Activated naive CD4-positive, alpha-beta T cell treated with anti-CD3 and anti-CD28 coated beads, Interleukin-2, amount 10 ng/mL, durations not matched to agents 7 days and 5 days (primary cell): ENCODE measurements around the gene RAB38.
A peak's percentile ranks its signal among the peaks of the same experiment; 100 is the strongest.

Experiments used
- CTCF ChIA-PET: fragments of 350-600 bp; sonication (Branson Sonifier 250); formaldehyde crosslinking; loops from one replicate; lab custom pipeline; 2021; ENCODE audit warnings: antibody characterized with exemption; lab: Charles Lee
- DNase-seq: peaks from one replicate; pipeline ENCODE4 v3.0.0-alpha.2; 2020
- H3K27ac Mint-ChIP-seq: one replicate; pipeline ENCODE4 v1.8.0; 2021; ENCODE audit warnings: mild to moderate bottlenecking, moderate library complexity, mixed read lengths
- H3K27me3 Mint-ChIP-seq: one replicate; pipeline ENCODE4 v1.8.0; 2021; ENCODE audit warnings: mild to moderate bottlenecking, mixed read lengths
- H3K36me3 Mint-ChIP-seq: one replicate; pipeline ENCODE4 v1.8.0; 2021; ENCODE audit warnings: mixed read lengths
- H3K4me1 Mint-ChIP-seq: one replicate; pipeline ENCODE4 v1.8.0; 2021; ENCODE audit warnings: mixed read lengths
- H3K4me3 Mint-ChIP-seq: one replicate; pipeline ENCODE4 v1.8.0; 2021; ENCODE audit warnings: mild to moderate bottlenecking, moderate library complexity, mixed read lengths
- H3K9me3 Mint-ChIP-seq: one replicate; pipeline ENCODE4 v1.8.0; 2021; ENCODE audit warnings: mixed read lengths

The RAB38 gene

DNA sequence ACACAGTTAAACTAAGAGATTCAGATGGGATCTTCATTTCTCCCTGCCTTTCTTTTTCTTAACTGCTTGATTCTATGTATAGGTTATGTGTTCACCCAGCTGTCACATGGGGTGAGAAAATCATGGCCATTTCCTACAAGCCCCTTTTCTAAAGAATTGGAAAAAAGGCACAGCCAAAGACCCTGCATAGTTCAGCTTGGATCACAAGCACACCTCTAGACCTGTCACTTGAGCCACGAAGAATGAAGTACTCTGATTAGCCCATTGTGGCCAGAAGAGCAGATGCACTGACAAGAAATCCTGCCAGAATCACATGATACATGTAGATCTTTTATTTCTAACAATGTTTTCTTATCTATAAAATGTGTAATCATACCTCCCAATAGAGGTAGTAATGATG lies 69.7 kb downstream of the RAB38 start:
- H3K36me3 Mint-ChIP-seq, result no peaks in the 10 kb centered on the region
- DNase-seq, result no peak
- H3K27ac Mint-ChIP-seq, result no peak overlapping the region
- H3K27me3 Mint-ChIP-seq, result no peaks in the 10 kb centered on the region
- peaks cover 1% of the 10 kb centered on the region for H3K9me3 Mint-ChIP-seq
- H3K4me3 Mint-ChIP-seq, result no peak overlapping the region
- CTCF ChIA-PET, result interaction anchor here (0.6 to 2.1 kb wide), 5 partner anchors 49 to 449 kb away, joined by 3 to 9 read pairs (median 3); no protein-coding TSS in a partner anchor
- H3K4me1 Mint-ChIP-seq, result no peaks in the 10 kb centered on the region

GRCh38 chr11:88104408-88104807 lies 70.8 kb downstream of the RAB38 start:
- Mint-ChIP-seq H3K9me3 (peaks cover 1% of the 10 kb centered on the region), H3K27ac (no peak overlapping the region), H3K27me3 (no peaks in the 10 kb centered on the region), H3K36me3 (no peaks in the 10 kb centered on the region), H3K4me3 (no peak overlapping the region), H3K4me1 (no peaks in the 10 kb centered on the region)
- CTCF ChIA-PET, result interaction anchor here (0.8 to 2.1 kb wide), 5 partner anchors 8 to 441 kb away, joined by 3 to 9 read pairs (median 4); no protein-coding TSS in a partner anchor
- DNase-seq, result no peak

GRCh38 chr11:88103337-88104206 lies 71.7 kb downstream of the RAB38 start:
- CTCF ChIA-PET, result interaction anchor here (0.8 to 1.7 kb wide), 6 partner anchors 9 to 442 kb away, joined by 3 to 5 read pairs (median 4); no protein-coding TSS in a partner anchor
- Mint-ChIP-seq H3K4me1 (no peaks in the 10 kb centered on the region), H3K27ac (no peak overlapping the region), H3K36me3 (no peaks in the 10 kb centered on the region), H3K27me3 (no peaks in the 10 kb centered on the region), H3K9me3 (peaks cover 1% of the 10 kb centered on the region), H3K4me3 (no peak overlapping the region)
- peak; percentile 44 for DNase-seq

- CTCF ChIA-PET, result interaction anchor here (0.8 to 1.1 kb wide), 2 partner anchors 442 to 449 kb away, joined by 4 to 5 read pairs; no protein-coding TSS in a partner anchor
- H3K9me3 Mint-ChIP-seq, result no peaks in the 10 kb centered on the region
- H3K36me3 Mint-ChIP-seq, result no peaks in the 10 kb centered on the region
- DNase-seq, result no peak
- H3K27ac Mint-ChIP-seq, result no peak overlapping the region
- no peak overlapping the region for H3K4me3 Mint-ChIP-seq
- no peaks in the 10 kb centered on the region for H3K27me3 Mint-ChIP-seq
- no peaks in the 10 kb centered on the region for H3K4me1 Mint-ChIP-seq
These were observed 72.7 kb downstream of the RAB38 start for GRCh38 chr11:88102598-88102934.

DNA sequence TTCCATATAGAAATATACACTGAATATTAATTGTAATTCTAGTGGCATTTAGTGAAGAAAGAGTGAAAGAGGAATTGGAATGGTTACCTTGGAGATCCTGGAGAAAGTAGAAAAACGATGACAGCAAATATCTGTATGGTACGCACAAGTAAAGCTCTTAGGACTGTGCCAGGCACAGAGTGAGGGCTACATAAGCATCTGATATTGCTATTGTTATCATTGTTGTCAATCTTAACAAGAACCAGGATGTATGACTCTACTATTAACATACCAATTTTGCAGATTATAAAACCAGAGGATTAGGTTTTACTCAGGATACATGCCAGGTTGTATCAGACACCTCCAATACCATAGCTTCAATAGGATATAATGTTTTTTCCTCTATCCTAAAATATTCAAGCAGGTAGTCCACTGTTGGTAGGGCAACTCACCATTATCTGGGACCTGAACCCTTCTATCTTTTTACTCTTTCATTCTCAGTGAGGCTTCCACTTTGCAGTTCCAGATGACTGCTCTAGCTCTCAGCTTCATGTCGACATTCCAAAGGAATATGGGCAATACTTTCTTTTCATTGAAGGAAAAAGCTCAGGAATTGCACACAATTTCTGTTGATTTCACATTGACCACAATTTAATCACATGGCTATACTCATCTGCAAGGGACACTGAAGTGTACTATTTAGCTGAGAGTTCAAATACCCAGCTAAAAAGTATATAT lies 73.2 kb downstream of the RAB38 start:
- Mint-ChIP-seq H3K9me3 (no peaks in the 10 kb centered on the region), H3K27ac (no peak overlapping the region), H3K36me3 (no peaks in the 10 kb centered on the region), H3K4me1 (no peaks in the 10 kb centered on the region), H3K4me3 (no peak overlapping the region), H3K27me3 (no peaks in the 10 kb centered on the region)
- CTCF ChIA-PET, result interaction anchor here (0.8 to 1.1 kb wide), 2 partner anchors 442 to 449 kb away, joined by 4 to 5 read pairs; no protein-coding TSS in a partner anchor
- no peak for DNase-seq

DNA sequence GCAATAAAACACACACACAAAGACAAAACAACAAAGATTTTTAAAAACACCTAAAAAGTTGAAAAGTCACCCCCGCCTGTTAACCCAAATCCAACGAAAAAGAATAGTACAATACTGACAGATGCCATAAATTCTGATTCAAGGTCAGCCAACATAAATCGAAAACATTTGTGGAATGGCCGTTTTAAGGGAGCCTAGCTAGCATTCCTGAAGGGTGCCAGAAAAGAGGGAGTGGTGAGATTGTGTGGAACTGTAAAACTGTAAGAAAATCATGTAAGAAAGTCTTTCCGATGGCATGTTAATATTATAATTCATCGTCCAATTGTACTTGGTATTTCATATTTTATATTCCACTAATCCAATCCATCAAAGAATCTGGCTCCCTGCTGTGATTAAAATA lies 75.1 kb downstream of the RAB38 start:
- Mint-ChIP-seq H3K27ac (no peak overlapping the region), H3K4me3 (no peak overlapping the region), H3K4me1 (no peaks in the 10 kb centered on the region), H3K9me3 (no peaks in the 10 kb centered on the region), H3K27me3 (no peaks in the 10 kb centered on the region), H3K36me3 (no peaks in the 10 kb centered on the region)
- CTCF ChIA-PET, result no interaction called here
- no peak for DNase-seq

DNA sequence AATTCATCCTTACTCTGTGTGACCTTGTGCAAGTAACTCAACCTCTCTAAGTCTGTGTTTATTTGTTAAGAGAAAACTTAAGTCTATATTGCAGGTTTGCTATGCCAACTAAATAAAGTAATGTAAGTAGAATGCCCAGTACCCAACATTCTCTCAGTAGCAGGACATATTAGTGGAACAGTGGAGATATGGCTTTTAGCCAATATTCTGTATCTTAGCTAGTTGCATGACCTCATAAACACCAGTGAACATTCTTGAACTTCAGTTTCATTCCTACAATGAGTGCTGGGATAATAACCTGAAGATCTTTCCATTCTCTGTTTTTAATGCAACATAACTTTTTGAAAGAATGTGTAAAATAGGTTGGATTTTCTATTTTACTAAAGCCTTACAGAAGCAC lies 77.0 kb downstream of the RAB38 start:
- no peak for DNase-seq
- no peaks in the 10 kb centered on the region for H3K9me3 Mint-ChIP-seq
- CTCF ChIA-PET, result interaction anchor here (0.8 kb wide), 1 partner anchor 454 kb away, joined by 4 read pairs; no protein-coding TSS in a partner anchor
- no peak overlapping the region for H3K27ac Mint-ChIP-seq
- H3K4me3 Mint-ChIP-seq, result no peak overlapping the region
- H3K36me3 Mint-ChIP-seq, result no peaks in the 10 kb centered on the region
- no peaks in the 10 kb centered on the region for H3K4me1 Mint-ChIP-seq
- H3K27me3 Mint-ChIP-seq, result no peaks in the 10 kb centered on the region

GRCh38 chr11:88089134-88089533 lies 86.1 kb downstream of the RAB38 start:
- Mint-ChIP-seq H3K9me3 (no peaks in the 10 kb centered on the region), H3K36me3 (no peaks in the 10 kb centered on the region), H3K4me3 (no peak overlapping the region), H3K27ac (no peak overlapping the region), H3K4me1 (no peaks in the 10 kb centered on the region), H3K27me3 (no peaks in the 10 kb centered on the region)
- no peak for DNase-seq
- CTCF ChIA-PET, result no interaction called here

GRCh38 chr11:88087337-88087736 lies 87.9 kb downstream of the RAB38 start:
- Mint-ChIP-seq H3K27me3 (no peaks in the 10 kb centered on the region), H3K4me1 (no peaks in the 10 kb centered on the region), H3K9me3 (no peaks in the 10 kb centered on the region), H3K4me3 (no peak overlapping the region), H3K27ac (no peak overlapping the region), H3K36me3 (no peaks in the 10 kb centered on the region)
- CTCF ChIA-PET, result no interaction called here
- no peak for DNase-seq

DNA sequence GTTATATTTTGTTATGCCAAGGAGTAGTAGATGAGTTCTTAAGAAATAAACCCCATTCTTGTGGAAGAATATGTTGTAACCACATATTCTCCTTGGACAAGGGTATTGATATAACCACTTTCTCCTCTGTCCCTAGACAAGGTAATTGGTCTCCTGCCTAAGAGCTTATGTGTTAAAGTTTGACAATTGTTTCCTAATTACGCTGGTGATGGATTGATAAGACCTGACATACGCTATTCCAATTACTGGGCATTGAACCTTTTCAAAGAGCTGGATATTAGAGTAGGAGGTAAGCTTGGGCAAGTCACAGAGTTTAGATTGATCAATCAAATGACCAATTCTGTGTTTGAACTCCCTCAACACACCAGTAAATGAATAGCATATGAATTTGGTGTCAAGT lies 88.9 kb downstream of the RAB38 start:
- CTCF ChIA-PET, result no interaction called here

DNA sequence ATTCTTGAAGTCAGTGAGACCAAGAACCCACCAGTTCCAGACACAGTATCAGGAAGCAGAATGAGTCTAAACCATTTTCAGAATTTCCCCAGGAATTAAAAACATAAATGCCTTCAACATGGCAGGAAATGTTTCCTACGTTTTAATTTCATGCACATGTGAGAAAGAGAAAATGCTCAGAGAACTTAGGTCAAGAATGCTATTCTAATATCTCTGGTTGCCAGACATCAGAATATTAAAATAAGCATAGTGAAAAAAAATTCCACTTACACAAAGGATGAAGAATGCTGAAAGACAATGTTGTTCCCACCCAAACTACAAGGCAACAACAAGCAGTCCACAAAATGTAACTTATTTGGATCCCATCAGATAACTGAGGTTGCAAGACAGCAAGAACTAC lies 104.8 kb downstream of the RAB38 start:
- H3K9me3 Mint-ChIP-seq, result no peaks in the 10 kb centered on the region
- H3K4me1 Mint-ChIP-seq, result no peaks in the 10 kb centered on the region
- H3K4me3 Mint-ChIP-seq, result no peak overlapping the region
- no peak overlapping the region for H3K27ac Mint-ChIP-seq
- H3K36me3 Mint-ChIP-seq, result no peaks in the 10 kb centered on the region
- CTCF ChIA-PET, result no interaction called here
- peaks cover 4% of the 10 kb centered on the region for H3K27me3 Mint-ChIP-seq
- no peak for DNase-seq

More for the DNA sequence above, 88.9 kb downstream of the RAB38 start:
- Mint-ChIP-seq H3K27me3 (no peaks in the 10 kb centered on the region), H3K36me3 (no peaks in the 10 kb centered on the region), H3K27ac (no peak overlapping the region), H3K4me3 (no peak overlapping the region), H3K9me3 (no peaks in the 10 kb centered on the region), H3K4me1 (no peaks in the 10 kb centered on the region)
- DNase-seq, result no peak

DNA sequence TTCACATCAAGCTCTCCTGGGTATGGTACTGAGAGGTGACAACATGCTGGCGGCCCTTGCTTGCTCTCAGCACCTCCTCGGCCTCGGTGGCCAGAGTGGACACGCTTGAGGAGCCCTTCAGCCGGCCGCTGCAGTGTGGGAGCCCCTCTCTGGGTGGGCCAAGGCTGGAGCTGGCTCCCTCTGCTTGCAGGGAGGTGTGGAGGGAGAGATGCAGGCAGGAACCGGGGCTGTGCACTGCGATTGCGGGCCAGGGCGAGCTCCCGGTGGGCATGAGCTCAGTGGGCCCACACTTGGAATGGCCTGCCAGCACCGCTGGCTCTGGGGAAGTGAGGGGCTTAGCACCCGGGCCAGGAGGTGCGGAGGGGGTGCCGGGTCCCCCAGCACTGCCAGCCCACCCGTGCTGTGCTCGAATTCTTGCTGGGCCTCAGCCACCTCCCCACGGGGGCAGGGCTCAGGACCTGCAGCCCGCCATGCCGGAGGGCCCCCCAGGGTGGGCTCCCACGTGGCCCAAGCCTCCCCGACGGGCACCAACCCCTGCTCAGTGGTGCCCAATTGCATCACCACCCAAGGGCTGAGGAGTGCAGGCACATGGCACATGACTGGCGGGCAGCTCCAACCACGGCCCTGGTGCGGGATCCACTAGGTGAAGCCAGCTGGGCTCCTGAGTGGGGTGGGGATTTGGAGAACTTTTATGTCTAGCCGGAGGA lies 106.2 kb downstream of the RAB38 start:
- Mint-ChIP-seq H3K36me3 (no peaks in the 10 kb centered on the region), H3K27me3 (peaks cover 4% of the 10 kb centered on the region), H3K4me1 (no peaks in the 10 kb centered on the region), H3K27ac (no peak overlapping the region), H3K4me3 (no peak overlapping the region), H3K9me3 (no peaks in the 10 kb centered on the region)
- CTCF ChIA-PET, result no interaction called here
- DNase-seq, result no peak

GRCh38 chr11:88066090-88066489 lies 109.2 kb downstream of the RAB38 start:
- no peaks in the 10 kb centered on the region for H3K4me1 Mint-ChIP-seq
- no peak overlapping the region for H3K27ac Mint-ChIP-seq
- no peaks in the 10 kb centered on the region for H3K9me3 Mint-ChIP-seq
- DNase-seq, result no peak
- H3K27me3 Mint-ChIP-seq, result no peaks in the 10 kb centered on the region
- no peaks in the 10 kb centered on the region for H3K36me3 Mint-ChIP-seq
- H3K4me3 Mint-ChIP-seq, result no peak overlapping the region
- CTCF ChIA-PET, result no interaction called here

DNA sequence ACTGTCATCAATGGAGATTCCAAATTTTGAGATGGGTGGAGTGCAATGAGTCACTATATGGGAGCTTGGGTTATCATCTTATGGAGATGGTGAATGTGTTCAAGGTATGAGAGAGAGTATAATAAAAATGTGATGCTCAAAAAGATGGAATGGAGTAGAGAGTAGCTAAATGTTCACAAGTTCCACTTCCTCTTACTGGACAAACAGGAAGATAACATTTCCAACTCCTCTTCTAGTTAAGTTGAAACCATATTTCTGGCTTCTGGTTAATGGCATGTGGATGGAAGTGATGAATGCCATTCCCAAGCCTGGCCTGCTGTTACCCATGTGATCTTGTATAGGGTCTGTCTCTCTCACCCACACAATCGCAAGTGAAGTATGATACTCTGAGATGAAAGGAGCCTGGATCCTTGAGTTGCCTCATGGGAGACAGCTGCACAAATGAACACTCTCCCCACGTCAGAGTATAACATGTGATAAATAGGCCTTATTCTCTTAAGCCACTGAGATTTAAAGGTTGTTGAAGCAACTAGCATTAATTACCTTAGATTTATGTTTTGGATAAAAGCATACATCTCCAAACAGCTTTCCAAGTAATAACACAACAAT lies 111.0 kb downstream of the RAB38 start:
- Mint-ChIP-seq H3K27ac (no peak overlapping the region), H3K27me3 (no peaks in the 10 kb centered on the region), H3K4me3 (no peak overlapping the region), H3K4me1 (no peaks in the 10 kb centered on the region), H3K36me3 (no peaks in the 10 kb centered on the region), H3K9me3 (no peaks in the 10 kb centered on the region)
- no peak for DNase-seq
- CTCF ChIA-PET, result no interaction called here
